Adipocyte (in vitro differentiated cells): ENCODE data around the gene OTUB1.
A peak's percentile ranks its signal among the peaks of the same experiment; 100 is the strongest.

Experiments used
- DNase-seq: peaks from one replicate; pipeline ENCODE4 v3.0.0-alpha.2; 2015; ENCODE audit warnings: low read depth
- H3K27me3 ChIP-seq: replicated peaks from 2 replicates; pipeline ENCODE4 v1.7.0; 2013; ENCODE audit warnings: mild to moderate bottlenecking, low read length, moderate library complexity; ENCODE audit not compliant: control insufficient read depth, insufficient read depth
- H3K36me3 ChIP-seq: 2 replicates; pipeline ENCODE4 v1.7.0; 2013; ENCODE audit warnings: low read length, mild to moderate bottlenecking, moderate library complexity; ENCODE audit not compliant: control insufficient read depth, insufficient read depth, severe bottlenecking
- H3K4me1 ChIP-seq: 2 replicates; pipeline ENCODE4 v1.7.0; 2013; ENCODE audit warnings: mild to moderate bottlenecking, low read length, moderate library complexity; ENCODE audit not compliant: control insufficient read depth, insufficient read depth
- H3K4me3 ChIP-seq: 2 replicates; pipeline ENCODE4 v1.7.0; 2013; ENCODE audit warnings: mild to moderate bottlenecking, low read length, moderate library complexity
- H3K9ac ChIP-seq: 2 replicates; pipeline ENCODE4 v1.7.0; 2013; ENCODE audit warnings: mild to moderate bottlenecking, low read length, moderate library complexity
- H3K9me3 ChIP-seq: 2 replicates; pipeline ENCODE4 v1.7.0; 2013; ENCODE audit warnings: mild to moderate bottlenecking, low read length, moderate library complexity; ENCODE audit not compliant: control insufficient read depth

The OTUB1 gene

GRCh38 chr11:64000026-64000739 is 13.9 kb downstream of the OTUB1 start:
- H3K36me3 ChIP-seq, result peaks cover 29% of the 10 kb centered on the region
- peaks cover 7% of the 10 kb centered on the region for H3K27me3 ChIP-seq
- peak; percentile 91 for DNase-seq
- peaks cover 3% of the 10 kb centered on the region for H3K4me1 ChIP-seq
- H3K9ac ChIP-seq, result peak overlapping the region; percentile 66
- no peaks in the 10 kb centered on the region for H3K9me3 ChIP-seq
- peak overlapping the region; percentile 63 for H3K4me3 ChIP-seq

GRCh38 chr11:64000740-64001483 is 14.7 kb downstream of the OTUB1 start:
- peaks cover 22% of the 10 kb centered on the region for H3K36me3 ChIP-seq
- H3K4me1 ChIP-seq, result peaks cover 3% of the 10 kb centered on the region
- peak overlapping the region; percentile 63 for H3K4me3 ChIP-seq
- DNase-seq, result no peak
- peaks cover 7% of the 10 kb centered on the region for H3K27me3 ChIP-seq
- no peaks in the 10 kb centered on the region for H3K9me3 ChIP-seq
- H3K9ac ChIP-seq, result peak overlapping the region; percentile 66

- Histone ChIP-seq H3K4me3 (no peak overlapping the region), H3K9me3 (no peaks in the 10 kb centered on the region), H3K4me1 (peaks cover 3% of the 10 kb centered on the region), H3K27me3 (peaks cover 7% of the 10 kb centered on the region), H3K9ac (no peak overlapping the region), H3K36me3 (peaks cover 15% of the 10 kb centered on the region)
- no peak for DNase-seq
These were observed 15.5 kb downstream of the OTUB1 start for GRCh38 chr11:64001484-64002420.

GRCh38 chr11:64003807-64004589 is 17.8 kb downstream of the OTUB1 start:
- Histone ChIP-seq H3K4me3 (no peak overlapping the region), H3K4me1 (peaks cover 15% of the 10 kb centered on the region), H3K27me3 (peaks cover 7% of the 10 kb centered on the region), H3K9ac (no peak overlapping the region), H3K36me3 (no peaks in the 10 kb centered on the region), H3K9me3 (no peaks in the 10 kb centered on the region)
- no peak for DNase-seq

GRCh38 chr11:64004590-64004984 is 18.3 kb downstream of the OTUB1 start:
- DNase-seq, result no peak
- H3K4me1 ChIP-seq, result peaks cover 15% of the 10 kb centered on the region
- H3K27me3 ChIP-seq, result peaks cover 7% of the 10 kb centered on the region
- no peaks in the 10 kb centered on the region for H3K9me3 ChIP-seq
- H3K36me3 ChIP-seq, result no peaks in the 10 kb centered on the region
- H3K9ac ChIP-seq, result no peak overlapping the region
- H3K4me3 ChIP-seq, result no peak overlapping the region

- no peak overlapping the region for H3K9ac ChIP-seq
- peaks cover 12% of the 10 kb centered on the region for H3K4me1 ChIP-seq
- DNase-seq, result no peak
- no peak overlapping the region for H3K4me3 ChIP-seq
- H3K36me3 ChIP-seq, result no peaks in the 10 kb centered on the region
- peaks cover 7% of the 10 kb centered on the region for H3K27me3 ChIP-seq
- no peaks in the 10 kb centered on the region for H3K9me3 ChIP-seq
These were observed 19.5 kb downstream of the OTUB1 start for GRCh38 chr11:64005691-64006090.

- Histone ChIP-seq H3K4me1 (peaks cover 12% of the 10 kb centered on the region), H3K27me3 (peaks cover 2% of the 10 kb centered on the region), H3K4me3 (no peak overlapping the region), H3K9ac (no peak overlapping the region), H3K36me3 (no peaks in the 10 kb centered on the region), H3K9me3 (no peaks in the 10 kb centered on the region)
- no peak for DNase-seq
These were observed 20.2 kb downstream of the OTUB1 start for GRCh38 chr11:64006398-64006797.

- H3K27me3 ChIP-seq, result no peaks in the 10 kb centered on the region
These were observed 21.0 kb downstream of the OTUB1 start for GRCh38 chr11:64007160-64007628.

GRCh38 chr11:64007629-64008282 is 21.5 kb downstream of the OTUB1 start:
- DNase-seq, result peak; percentile 16
- Histone ChIP-seq H3K4me1 (peaks cover 12% of the 10 kb centered on the region), H3K36me3 (no peaks in the 10 kb centered on the region), H3K9me3 (no peaks in the 10 kb centered on the region), H3K4me3 (peak overlapping the region; percentile 73), H3K9ac (peak overlapping the region; percentile 72), H3K27me3 (no peaks in the 10 kb centered on the region)

More at GRCh38 chr11:64007160-64007628, 21.0 kb downstream of the OTUB1 start:
- Histone ChIP-seq H3K36me3 (no peaks in the 10 kb centered on the region), H3K9ac (peak overlapping the region; percentile 72), H3K9me3 (no peaks in the 10 kb centered on the region), H3K4me1 (peaks cover 12% of the 10 kb centered on the region), H3K4me3 (peak overlapping the region; percentile 73)
- DNase-seq, result peak; percentile 54

- Histone ChIP-seq H3K27me3 (no peaks in the 10 kb centered on the region), H3K36me3 (no peaks in the 10 kb centered on the region), H3K9ac (peak overlapping the region; percentile 72), H3K4me3 (peak overlapping the region; percentile 73), H3K9me3 (no peaks in the 10 kb centered on the region), H3K4me1 (peaks cover 12% of the 10 kb centered on the region)
- DNase-seq, result no peak
These were observed 22.2 kb downstream of the OTUB1 start for GRCh38 chr11:64008283-64008913.
